ENCODE data around the gene PRPF40B.
A peak's percentile ranks its signal among the peaks of the same experiment; 100 is the strongest.

Gene PRPF40B

GRCh38 chr12:49649892-49650291 is 26.5 kb downstream of the PRPF40B start:
- DNase-seq (ENCODE audit: low read depth), result no peak
- no peak for TF ChIP-seq CTCF (IDR thresholded peaks at IDR 0.05; ENCODE audit: insufficient read depth, low read depth, low read length, missing control alignments)
- H3K4me3 ChIP-seq (ENCODE audit: low read length), result no peak overlapping the region

- TF ChIP-seq CTCF (IDR thresholded peaks at IDR 0.05; ENCODE audit: insufficient read depth, low read depth, low read length, missing control alignments), result no peak
- no peak overlapping the region for H3K4me3 ChIP-seq (ENCODE audit: low read length)
- DNase-seq (ENCODE audit: low read depth), result no peak
Observed at GRCh38 chr12:49651855-49652254, 28.5 kb downstream of the PRPF40B start.

- no peak overlapping the region for H3K4me3 ChIP-seq (ENCODE audit: low read length)
- DNase-seq (ENCODE audit: low read depth), result peak; percentile 55
- TF ChIP-seq CTCF (IDR thresholded peaks at IDR 0.05; ENCODE audit: insufficient read depth, low read depth, low read length, missing control alignments), result no peak
Observed at GRCh38 chr12:49652921-49653520, 29.7 kb downstream of the PRPF40B start.

- DNase-seq (ENCODE audit: low read depth), result no peak
- H3K4me3 ChIP-seq (ENCODE audit: low read length), result no peak overlapping the region
- no peak for TF ChIP-seq CTCF (IDR thresholded peaks at IDR 0.05; ENCODE audit: insufficient read depth, low read depth, low read length, missing control alignments)
Observed at GRCh38 chr12:49654715-49655114, 31.4 kb downstream of the PRPF40B start.

- TF ChIP-seq CTCF (IDR thresholded peaks at IDR 0.05; ENCODE audit: insufficient read depth, low read depth, low read length, missing control alignments), result no peak
- DNase-seq (ENCODE audit: low read depth), result no peak
- H3K4me3 ChIP-seq (ENCODE audit: low read length), result no peak overlapping the region
Observed at GRCh38 chr12:49655595-49656236, 32.4 kb downstream of the PRPF40B start.

- DNase-seq (ENCODE audit: low read depth), result no peak
- TF ChIP-seq CTCF (IDR thresholded peaks at IDR 0.05; ENCODE audit: insufficient read depth, low read depth, low read length, missing control alignments), result no peak
- H3K4me3 ChIP-seq (ENCODE audit: low read length), result no peak overlapping the region
Observed at GRCh38 chr12:49658276-49658675, 34.9 kb downstream of the PRPF40B start.

- no peak overlapping the region for H3K4me3 ChIP-seq (ENCODE audit: low read length)
- no peak for TF ChIP-seq CTCF (IDR thresholded peaks at IDR 0.05; ENCODE audit: insufficient read depth, low read depth, low read length, missing control alignments)
- DNase-seq (ENCODE audit: low read depth), result no peak
Observed at GRCh38 chr12:49659753-49660152, 36.4 kb downstream of the PRPF40B start.
